HG02870 (cell line): ENCODE results near the gene THRB.
"Not testable (repeated sequence)": the region's sequence is repeated elsewhere in the genome, so short reads cannot be mapped to it uniquely, and the experiment has no call there.

ENCODE experiments used
- ATAC-seq: cut with Tn5 transposase; IDR thresholded peaks from one replicate; pipeline ENCODE4 v1.9.1; 2021; ENCODE audit warnings: mild to moderate bottlenecking, moderate library complexity; ENCODE audit not compliant: unreplicated experiment

THRB gene

DNA sequence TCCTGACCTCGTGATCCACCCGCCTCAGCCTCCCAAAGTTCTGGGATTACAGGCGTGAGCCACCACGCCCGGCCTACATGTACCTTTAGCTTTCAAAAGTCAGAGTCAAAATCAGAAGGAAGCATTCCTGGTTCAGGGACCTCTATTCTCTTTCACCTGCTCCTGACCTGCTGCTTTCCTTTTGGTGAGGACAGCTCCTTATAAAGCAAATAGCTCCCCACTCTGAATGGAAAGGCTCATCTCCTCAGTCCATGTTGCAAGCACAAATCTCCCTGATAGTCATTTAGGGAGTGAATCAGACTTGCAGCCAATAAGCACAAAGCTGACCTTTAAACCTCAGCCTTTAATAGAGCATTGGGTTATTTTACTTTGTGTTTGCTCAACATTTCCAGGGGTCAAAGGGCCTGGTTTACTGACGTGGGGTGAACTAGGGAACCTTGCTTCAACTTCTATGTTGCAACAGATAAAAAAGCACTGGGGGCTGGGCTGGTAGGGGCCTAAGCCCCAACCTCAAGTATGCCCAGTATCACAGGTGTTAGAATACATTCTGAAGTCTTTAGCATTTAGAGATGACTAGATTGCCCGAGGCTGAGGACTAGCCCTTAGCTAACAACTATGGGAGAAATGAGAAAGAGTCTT lies 43.1 kb downstream of the THRB start:
- ATAC-seq, result no peak

DNA sequence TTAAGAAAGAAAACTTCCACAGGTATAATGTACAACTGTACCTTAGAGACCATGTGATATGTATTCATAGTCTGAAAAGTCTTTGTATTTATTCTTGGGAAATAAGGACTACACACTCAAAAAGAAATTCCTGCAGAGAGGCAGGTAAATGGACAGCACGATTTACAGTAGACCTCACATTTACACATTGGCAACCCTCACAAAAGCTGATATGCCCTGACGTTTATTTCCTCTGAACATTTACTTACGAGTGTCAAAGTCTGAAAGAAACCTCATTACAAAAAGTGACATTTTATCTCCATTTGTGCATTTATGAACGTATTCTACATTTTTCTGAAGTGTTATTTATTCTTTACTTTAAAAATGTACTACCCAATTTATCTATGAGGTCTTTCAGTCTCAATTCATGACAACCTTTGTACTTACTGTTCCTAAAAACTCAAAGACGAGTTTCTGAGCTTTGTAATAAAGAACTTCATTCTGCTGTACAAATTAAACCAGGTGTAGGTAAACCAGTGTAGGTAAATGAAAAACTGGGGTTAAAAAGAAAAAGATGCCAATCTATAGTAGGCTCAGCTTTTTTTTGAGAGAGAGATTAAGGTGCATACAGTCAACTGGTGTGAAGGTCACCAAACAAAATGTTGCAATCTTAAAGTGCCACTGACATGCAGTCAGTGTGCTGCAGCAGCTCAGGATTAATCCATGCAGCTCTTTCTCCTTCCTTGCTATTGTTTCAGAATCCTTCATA lies 44.3 kb downstream of the THRB start:
- ATAC-seq, result no peak

DNA sequence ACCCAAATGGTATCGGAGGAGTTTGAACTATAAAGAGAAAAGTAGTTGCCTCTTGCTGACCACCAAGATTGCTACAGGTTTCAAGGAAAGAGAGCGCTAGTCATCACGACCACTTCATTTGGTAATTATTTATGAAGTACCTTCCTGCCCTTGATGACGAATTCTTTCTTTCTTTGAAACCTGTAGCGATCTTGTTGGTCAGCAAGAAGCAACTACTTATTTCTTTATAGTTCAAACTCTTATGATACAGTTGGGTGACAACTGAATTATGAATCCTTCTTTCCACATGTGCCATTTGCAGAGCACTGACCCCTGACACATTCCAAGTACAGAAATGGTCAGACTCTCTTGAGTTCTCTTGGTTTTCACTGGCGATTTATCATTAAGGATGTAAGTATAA lies 46.8 kb downstream of the THRB start:
- ATAC-seq, result no peak

DNA sequence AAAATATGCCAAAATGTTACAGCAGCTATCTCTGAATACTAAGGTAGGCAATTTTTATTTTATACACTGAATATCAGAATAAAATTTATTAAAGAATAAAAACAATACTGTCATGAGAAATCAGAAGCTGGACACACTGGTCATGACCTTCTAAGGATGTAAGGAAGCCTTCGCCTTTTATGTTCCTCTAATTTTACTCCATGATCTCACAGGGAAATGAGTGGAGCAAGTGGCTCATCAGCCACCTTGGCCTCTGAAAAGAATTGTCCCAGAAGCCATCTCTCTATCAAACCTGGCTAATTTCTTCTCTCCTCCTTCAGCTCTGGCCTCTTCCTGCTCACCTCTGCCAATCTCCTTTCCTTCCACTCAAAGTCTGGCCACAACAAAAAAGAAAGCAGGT lies 48.6 kb downstream of the THRB start:
- no peak for ATAC-seq

DNA sequence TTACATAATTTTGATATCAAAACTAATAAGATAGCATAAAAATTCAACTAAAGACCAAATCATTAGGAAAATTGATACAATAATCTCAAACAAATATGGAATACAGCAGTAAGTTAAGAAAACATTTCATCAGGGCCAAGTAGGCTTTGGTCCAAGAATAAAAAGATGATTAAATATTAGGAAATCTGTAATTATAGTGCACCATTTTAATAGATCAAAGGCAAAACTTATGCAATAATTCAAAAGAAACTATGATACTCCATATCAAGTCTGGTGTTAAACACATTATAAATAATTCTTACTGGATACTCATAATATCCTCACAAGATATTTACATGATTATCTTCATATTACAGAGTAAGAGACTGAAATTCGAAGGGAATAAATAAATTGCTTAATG lies 51.2 kb downstream of the THRB start:
- no peak for ATAC-seq

DNA sequence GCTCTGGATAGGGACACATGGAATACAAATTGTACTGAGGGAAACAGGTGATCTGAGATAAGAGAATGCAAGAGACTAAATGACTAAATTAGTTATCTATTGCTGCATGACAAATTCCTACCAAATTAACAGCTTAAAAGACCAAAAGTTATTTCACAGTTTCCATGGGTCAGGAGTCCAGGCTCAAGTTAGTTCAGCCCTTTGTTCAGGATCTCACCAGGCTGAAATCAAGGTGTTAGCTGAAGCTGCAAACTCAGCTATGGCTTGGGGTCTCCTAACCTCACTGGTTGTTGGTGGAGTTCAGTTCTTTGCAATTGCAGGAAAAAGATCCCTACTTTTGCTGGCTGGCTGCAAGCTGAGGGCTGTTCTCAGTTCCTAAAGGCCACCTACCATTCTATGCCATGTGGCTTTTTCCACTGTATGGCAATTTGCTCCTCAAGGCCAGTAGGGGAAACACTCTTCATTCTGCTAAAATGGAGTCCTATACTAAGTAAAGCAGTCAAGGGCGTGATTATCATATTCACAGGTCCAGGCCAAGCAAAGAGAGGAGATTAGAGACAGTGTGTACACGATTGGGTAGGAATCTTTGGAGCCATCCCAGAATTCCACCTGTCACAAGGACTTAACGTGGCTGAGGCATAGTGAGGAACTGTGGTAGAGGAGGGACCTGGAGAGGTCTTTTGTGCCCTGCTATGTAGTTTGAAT lies 53.7 kb downstream of the THRB start:
- no peak for ATAC-seq

DNA sequence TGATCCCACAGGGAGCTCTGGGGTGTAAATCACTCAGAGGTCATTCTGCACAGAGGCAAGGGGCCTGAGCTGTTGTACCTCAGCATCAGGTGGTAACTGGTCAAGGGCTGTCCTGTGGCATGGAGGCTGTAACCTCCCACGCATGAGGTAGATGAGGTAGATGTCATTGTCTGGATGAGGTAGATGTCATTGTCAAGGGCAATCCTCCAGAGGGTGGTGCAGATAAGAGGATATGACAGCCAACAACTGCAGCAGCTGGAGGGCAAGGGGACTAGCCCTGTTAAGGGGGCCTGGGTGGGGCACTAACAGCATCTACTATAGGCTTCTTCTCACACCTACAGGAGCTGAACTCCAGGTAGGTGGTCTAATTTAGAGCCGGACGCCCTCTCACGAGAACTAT lies 55.6 kb downstream of the THRB start:
- no peak for ATAC-seq

DNA sequence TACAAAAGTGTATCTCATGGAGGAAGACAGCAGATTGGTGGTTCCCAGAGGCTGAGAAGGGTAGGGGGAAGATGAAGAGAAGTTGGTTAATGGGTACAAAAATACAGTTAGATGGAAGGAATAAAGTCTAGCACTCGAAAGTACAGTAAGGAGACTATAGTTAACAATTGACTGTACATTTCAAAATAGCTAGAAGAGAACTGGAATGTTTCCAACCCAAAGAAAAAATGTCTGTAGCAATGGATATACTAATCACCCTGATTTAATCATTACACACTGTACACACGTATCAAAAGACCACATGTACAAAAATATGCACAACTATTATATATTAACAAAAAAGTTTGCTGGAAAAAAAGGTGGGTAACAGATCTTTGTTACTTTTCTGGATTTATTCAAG lies 57.3 kb downstream of the THRB start:
- no peak for ATAC-seq

DNA sequence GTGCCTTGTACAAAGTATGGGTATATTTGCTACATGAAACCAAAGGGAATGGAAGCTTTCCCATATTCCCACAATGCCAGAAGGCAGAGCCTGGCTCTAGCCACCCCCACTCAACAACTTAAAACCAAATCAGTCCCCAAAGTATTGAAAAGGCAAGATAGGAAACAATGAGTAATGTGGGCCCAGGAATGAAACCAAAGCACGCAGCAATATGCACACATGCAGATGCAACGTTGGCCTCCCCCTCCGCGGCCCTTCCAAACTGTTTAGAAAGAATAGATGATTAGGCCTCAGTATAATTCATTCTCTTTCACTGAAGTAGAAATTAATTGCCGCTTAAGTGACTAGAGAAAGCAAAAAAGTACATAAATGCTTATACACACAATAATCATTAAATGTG lies 59.1 kb downstream of the THRB start:
- ATAC-seq, result no peak

DNA sequence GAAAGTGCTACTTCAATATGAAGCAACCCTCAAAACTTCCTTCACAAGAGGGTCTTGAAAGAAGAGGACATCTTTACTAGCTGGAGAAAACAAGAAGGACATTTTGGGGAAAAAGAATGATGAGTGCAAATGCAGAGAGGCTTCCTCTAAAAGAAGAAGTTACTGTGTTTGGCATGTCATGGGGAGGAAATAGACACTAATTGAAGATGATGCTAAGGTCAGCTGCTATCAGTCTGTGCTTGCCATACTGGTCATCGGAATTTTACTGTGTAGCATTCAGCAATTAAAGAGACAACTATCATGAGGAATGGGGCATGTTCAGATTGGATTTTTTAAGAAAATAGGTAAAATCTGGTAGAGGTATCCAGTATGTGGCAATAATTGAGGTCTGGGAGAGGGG lies 60.0 kb downstream of the THRB start:
- no peak for ATAC-seq

DNA sequence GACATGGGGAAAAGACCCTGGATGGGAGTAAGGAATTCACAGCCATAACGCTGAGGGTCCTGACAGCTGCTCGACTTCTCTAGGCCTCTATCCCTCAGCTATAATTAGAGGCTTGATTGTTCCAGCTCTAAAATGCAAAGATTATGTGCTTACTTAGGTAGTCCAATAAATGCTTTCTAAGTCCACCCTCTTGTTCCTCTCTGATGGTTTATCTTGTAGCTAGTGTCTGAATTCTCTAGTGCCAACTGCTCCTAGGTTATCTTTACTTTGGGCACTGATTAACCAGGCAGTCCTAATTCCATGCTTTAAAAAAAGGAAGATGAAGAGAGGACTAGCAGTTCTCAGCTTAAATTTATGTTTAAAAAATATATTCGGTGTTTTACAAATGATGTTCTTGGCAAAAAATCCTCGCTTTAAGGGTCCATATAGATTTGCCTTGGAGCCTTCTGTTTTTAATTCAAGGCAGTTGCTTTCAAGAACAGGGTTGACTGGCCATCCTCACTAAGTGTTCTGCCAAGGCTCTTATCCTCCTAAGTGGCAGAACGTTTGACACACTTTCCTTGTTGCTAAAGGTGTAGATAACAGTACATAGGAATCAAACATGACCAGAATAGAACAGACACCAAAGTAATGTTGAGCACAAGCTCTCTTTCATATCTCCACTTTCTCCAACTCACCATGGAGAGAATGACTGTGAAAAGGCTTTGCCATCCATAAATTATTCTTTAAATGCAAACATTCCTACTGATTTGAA lies 60.6 kb downstream of the THRB start:
- ATAC-seq, result no peak

DNA sequence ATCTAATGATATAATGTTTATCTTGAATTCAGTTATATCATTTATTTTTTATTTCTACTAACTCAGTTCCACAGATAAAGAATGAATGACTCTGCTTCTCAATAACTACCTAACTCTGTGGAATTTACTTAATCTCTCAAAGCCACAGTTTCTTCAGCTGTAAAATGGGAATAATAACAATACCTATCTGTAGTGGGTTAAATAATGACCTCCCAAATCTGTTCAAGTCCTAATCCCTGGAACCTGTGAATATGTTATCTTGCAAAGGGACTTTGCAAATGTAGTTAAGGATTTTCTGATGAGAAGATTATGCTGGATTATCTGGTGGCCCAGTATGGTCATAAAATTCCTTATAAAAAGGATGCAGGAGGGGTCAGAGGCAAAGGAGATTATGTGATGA lies 61.7 kb downstream of the THRB start:
- no peak for ATAC-seq

DNA sequence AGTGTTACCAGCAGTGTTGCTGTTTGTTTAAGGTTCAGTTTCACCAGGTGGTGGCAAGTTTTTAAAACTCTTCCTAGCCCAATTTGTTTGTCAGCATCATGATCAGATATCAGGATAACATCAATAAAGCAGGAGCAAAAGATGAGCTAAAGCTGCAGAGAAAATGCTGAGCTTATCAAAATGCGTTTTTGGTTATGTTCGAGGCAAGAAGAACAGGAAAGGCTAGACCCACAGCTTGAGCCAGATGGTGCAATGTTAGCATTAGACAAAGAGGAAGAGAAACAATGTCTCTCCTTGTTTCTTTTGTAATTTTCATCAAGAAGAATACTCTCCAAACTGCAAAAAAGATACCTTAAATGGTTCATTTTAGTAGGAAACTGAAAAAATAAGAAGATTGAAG lies 66.2 kb downstream of the THRB start:
- no peak for ATAC-seq

DNA sequence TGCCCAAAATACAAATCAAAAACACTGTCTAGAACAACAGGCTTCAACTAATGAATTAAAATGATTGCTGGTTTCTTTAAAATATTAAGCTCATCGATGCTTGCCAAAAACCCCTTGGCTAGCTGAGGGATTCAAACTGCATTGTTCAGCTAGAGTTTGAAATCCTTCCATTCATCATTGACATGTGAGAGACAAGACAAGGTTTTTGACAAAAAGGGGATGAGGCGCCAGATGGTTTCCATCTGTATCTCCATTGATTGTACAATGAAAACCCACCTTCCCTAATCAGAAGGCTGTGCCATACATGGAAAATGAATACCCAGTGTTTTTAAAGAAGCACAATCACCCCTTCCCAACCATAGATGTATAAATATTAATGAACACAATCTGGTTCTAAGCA lies 67.8 kb downstream of the THRB start:
- ATAC-seq, result no peak

DNA sequence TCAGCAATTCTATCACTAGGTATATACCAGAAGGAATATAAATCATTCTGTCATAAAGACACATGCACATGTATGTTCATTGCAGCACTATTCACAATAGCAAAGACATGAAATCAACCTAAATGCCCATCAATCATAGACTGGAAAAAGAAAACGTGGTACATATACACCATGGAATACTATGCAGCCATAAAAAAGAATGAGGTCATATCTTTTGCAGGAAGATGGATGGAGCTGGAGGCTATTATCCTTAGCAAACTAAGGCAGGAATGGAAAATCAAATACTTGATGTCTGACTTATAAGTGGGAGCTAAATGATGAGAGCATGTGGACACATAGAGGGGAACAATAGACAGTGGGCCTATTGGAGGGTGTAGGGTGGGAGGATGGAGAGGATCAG lies 73.8 kb downstream of the THRB start:
- ATAC-seq, result not testable (repeated sequence)

DNA sequence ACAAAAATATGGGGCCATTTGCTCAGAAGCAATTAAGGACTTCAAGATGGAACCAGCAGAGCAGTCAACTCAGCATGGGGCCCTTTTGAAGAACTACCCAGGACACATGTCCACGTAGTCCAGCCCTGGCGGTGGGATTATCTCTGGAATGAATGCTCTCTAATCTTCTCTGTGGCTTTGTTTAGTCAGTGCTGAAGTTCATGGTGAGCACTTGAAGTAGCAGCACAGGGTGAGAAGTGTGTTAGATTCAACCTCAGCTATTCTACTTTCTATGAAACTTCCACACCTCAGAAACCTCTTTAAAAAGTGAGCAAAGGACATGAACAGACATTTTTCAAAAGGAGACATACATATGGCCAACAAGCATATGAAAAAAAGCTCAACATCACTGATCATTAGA lies 74.4 kb downstream of the THRB start:
- ATAC-seq, result peak; percentile 64

DNA sequence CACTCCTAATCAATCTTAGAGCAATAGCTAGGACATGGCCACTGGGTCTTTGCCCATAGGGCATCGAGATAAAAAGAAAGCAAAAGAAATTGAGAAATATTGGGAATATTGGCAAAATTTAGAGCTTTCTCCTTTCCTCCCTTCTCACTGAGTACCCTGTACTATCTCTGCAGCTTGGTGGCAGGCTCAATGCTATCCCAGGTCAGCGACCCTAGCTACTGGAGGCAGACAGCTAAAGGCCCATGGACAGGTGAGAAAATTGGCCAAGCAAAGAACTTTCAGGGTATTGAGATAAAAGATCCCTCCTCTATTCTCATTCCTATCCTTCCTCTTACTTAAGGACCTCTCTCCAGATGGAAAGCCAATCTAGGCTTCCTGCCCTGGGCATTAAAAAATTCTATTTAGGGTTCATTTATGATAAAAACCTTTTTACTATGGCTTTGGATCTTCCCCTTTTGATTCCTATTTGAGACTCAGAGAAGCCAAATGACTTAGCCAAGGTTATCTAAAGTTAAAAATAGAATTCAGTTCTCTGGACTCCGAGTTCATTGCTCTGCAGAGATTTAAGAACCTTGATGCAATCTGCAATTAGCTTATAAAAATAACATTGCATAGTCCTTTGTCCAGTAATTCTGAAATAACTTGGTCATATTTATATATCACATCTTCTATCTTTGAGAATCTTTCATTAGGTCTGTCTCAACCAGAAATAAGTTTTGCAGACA lies 75.4 kb downstream of the THRB start:
- ATAC-seq, result no peak

DNA sequence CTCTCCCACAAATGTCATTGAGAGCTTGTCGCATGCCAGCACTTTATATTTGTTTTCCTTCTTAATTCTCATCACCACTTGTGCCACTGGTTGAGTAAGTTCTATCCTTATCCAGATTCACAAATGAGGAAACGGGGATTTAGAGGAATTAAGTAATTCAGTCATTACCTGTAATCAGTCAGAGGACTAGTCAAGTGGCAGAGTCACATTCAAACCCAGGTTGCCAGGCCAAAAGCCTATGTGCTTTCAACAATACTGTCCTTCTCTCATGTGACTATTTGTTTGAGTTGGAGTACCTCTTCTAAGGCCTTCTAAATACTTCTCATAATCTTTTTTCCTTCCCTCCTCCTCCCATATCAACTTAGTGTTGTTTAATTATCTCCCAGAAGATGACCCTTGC lies 76.9 kb downstream of the THRB start:
- ATAC-seq, result no peak

DNA sequence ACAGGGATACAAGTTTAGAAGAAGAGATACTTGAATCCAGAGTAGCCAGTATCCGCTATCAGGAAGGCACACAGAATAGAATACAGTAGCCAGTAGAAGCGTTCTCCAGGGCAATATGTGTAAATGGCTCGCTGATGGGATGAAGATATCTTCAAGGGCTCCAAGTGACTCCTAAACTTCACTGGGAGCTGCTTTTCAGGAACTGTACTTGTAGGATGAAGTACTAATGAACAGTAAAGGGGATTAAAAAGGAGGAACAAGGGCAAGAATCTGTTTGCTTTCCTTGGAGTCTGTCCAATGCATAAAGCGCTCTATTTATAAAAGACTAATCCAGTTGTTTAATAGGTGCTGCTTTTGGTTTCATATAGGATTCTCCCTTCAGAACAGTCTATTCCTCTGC lies 78.4 kb downstream of the THRB start:
- ATAC-seq, result no peak

DNA sequence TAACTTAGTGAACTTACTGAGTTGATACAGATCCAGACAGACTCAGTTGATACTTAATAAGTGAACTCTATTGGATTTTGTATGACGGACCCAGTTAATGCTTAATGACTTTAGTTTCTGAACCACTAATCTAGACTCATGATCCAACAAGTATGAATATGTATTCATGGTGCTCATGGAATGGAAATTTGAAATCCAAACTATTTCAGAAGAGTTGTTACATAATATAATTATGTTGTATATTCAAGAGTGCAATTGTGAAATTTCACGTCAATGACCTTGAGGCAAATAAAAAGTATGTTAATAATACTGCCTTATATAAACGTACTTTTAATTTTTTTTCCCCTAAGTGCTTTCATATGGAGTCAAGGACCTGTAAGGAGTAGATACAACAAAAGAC lies 78.8 kb downstream of the THRB start:
- no peak for ATAC-seq

DNA sequence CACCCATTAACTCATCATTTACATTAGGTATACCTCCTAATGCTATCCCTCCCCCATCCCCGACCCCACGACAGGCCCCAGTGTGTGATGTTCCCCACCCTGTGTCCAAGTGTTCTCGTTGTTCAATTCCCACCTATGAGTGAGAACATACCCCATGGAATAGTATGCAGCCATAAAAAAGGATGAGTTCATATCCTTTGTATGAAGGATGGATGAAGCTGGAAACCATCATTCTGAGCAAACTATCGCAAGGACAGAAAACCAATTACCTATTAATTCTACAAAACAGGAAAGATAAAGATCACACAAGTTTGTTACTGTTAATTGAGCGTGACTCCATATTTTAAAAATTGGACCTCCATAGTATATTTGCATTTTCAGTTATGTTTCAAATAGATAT lies 81.0 kb downstream of the THRB start:
- not testable (repeated sequence) for ATAC-seq
